ENCODE measurements around the gene NUP50.

NUP50 gene

GRCh38 chr22:45208993-45209838 lies 45.5 kb downstream of the NUP50 start:
- H3K27me3 ChIP-seq (ENCODE audit: control insufficient read depth, insufficient read depth, low read length) = no peaks in the 10 kb centered on the region
- H3K4me3 ChIP-seq (ENCODE audit: low read length) = no peak overlapping the region
- no peaks in the 10 kb centered on the region for H3K9me3 ChIP-seq (ENCODE audit: control insufficient read depth, low read length)
- peaks cover 27% of the 10 kb centered on the region for H3K4me1 ChIP-seq (ENCODE audit: control insufficient read depth, insufficient read depth, low read length)
- no peak overlapping the region for H3K9ac ChIP-seq (ENCODE audit: low read length)
- H3K36me3 ChIP-seq (ENCODE audit: control insufficient read depth, insufficient read depth, low read length) = peaks cover 8% of the 10 kb centered on the region

GRCh38 chr22:45210174-45210573 lies 46.4 kb downstream of the NUP50 start:
- no peak overlapping the region for H3K4me3 ChIP-seq (ENCODE audit: low read length)

GRCh38 chr22:45210577-45210976 lies 46.9 kb downstream of the NUP50 start:
- no peak overlapping the region for H3K9ac ChIP-seq (ENCODE audit: low read length)
- no peaks in the 10 kb centered on the region for H3K27me3 ChIP-seq (ENCODE audit: control insufficient read depth, insufficient read depth, low read length)
- H3K4me3 ChIP-seq (ENCODE audit: low read length) = no peak overlapping the region
- H3K4me1 ChIP-seq (ENCODE audit: control insufficient read depth, insufficient read depth, low read length) = peaks cover 27% of the 10 kb centered on the region
- H3K36me3 ChIP-seq (ENCODE audit: control insufficient read depth, insufficient read depth, low read length) = peaks cover 3% of the 10 kb centered on the region
- H3K9me3 ChIP-seq (ENCODE audit: control insufficient read depth, low read length) = no peaks in the 10 kb centered on the region

More at GRCh38 chr22:45210174-45210573, 46.4 kb downstream of the NUP50 start:
- H3K36me3 ChIP-seq (ENCODE audit: control insufficient read depth, insufficient read depth, low read length) = peaks cover 6% of the 10 kb centered on the region
- H3K4me1 ChIP-seq (ENCODE audit: control insufficient read depth, insufficient read depth, low read length) = peaks cover 27% of the 10 kb centered on the region
- no peak overlapping the region for H3K9ac ChIP-seq (ENCODE audit: low read length)
- no peaks in the 10 kb centered on the region for H3K27me3 ChIP-seq (ENCODE audit: control insufficient read depth, insufficient read depth, low read length)
- H3K9me3 ChIP-seq (ENCODE audit: control insufficient read depth, low read length) = no peaks in the 10 kb centered on the region

- H3K9ac ChIP-seq (ENCODE audit: low read length) = no peak overlapping the region
- peaks cover 27% of the 10 kb centered on the region for H3K4me1 ChIP-seq (ENCODE audit: control insufficient read depth, insufficient read depth, low read length)
- no peaks in the 10 kb centered on the region for H3K27me3 ChIP-seq (ENCODE audit: control insufficient read depth, insufficient read depth, low read length)
- H3K9me3 ChIP-seq (ENCODE audit: control insufficient read depth, low read length) = no peaks in the 10 kb centered on the region
- no peak overlapping the region for H3K4me3 ChIP-seq (ENCODE audit: low read length)
- peaks cover 3% of the 10 kb centered on the region for H3K36me3 ChIP-seq (ENCODE audit: control insufficient read depth, insufficient read depth, low read length)
Observed at GRCh38 chr22:45210991-45211390, 47.3 kb downstream of the NUP50 start.

- peaks cover 27% of the 10 kb centered on the region for H3K4me1 ChIP-seq (ENCODE audit: control insufficient read depth, insufficient read depth, low read length)
- H3K36me3 ChIP-seq (ENCODE audit: control insufficient read depth, insufficient read depth, low read length) = peaks cover 3% of the 10 kb centered on the region
Observed at GRCh38 chr22:45211435-45211834, 47.7 kb downstream of the NUP50 start.

GRCh38 chr22:45211848-45212247 lies 48.1 kb downstream of the NUP50 start:
- H3K9ac ChIP-seq (ENCODE audit: low read length) = no peak overlapping the region
- no peaks in the 10 kb centered on the region for H3K27me3 ChIP-seq (ENCODE audit: control insufficient read depth, insufficient read depth, low read length)
- H3K36me3 ChIP-seq (ENCODE audit: control insufficient read depth, insufficient read depth, low read length) = peaks cover 3% of the 10 kb centered on the region
- H3K4me3 ChIP-seq (ENCODE audit: low read length) = no peak overlapping the region
- H3K4me1 ChIP-seq (ENCODE audit: control insufficient read depth, insufficient read depth, low read length) = peaks cover 27% of the 10 kb centered on the region
- H3K9me3 ChIP-seq (ENCODE audit: control insufficient read depth, low read length) = no peaks in the 10 kb centered on the region

More at GRCh38 chr22:45211435-45211834, 47.7 kb downstream of the NUP50 start:
- Histone ChIP-seq H3K9ac (ENCODE audit: low read length) (no peak overlapping the region), H3K4me3 (ENCODE audit: low read length) (no peak overlapping the region), H3K9me3 (ENCODE audit: control insufficient read depth, low read length) (no peaks in the 10 kb centered on the region), H3K27me3 (ENCODE audit: control insufficient read depth, insufficient read depth, low read length) (no peaks in the 10 kb centered on the region)

- H3K27me3 ChIP-seq (ENCODE audit: control insufficient read depth, insufficient read depth, low read length) = no peaks in the 10 kb centered on the region
- H3K4me3 ChIP-seq (ENCODE audit: low read length) = no peak overlapping the region
- H3K9ac ChIP-seq (ENCODE audit: low read length) = no peak overlapping the region
- H3K9me3 ChIP-seq (ENCODE audit: control insufficient read depth, low read length) = no peaks in the 10 kb centered on the region
- H3K4me1 ChIP-seq (ENCODE audit: control insufficient read depth, insufficient read depth, low read length) = peaks cover 27% of the 10 kb centered on the region
- H3K36me3 ChIP-seq (ENCODE audit: control insufficient read depth, insufficient read depth, low read length) = peaks cover 3% of the 10 kb centered on the region
Observed at GRCh38 chr22:45212306-45212709, 48.6 kb downstream of the NUP50 start.

DNA sequence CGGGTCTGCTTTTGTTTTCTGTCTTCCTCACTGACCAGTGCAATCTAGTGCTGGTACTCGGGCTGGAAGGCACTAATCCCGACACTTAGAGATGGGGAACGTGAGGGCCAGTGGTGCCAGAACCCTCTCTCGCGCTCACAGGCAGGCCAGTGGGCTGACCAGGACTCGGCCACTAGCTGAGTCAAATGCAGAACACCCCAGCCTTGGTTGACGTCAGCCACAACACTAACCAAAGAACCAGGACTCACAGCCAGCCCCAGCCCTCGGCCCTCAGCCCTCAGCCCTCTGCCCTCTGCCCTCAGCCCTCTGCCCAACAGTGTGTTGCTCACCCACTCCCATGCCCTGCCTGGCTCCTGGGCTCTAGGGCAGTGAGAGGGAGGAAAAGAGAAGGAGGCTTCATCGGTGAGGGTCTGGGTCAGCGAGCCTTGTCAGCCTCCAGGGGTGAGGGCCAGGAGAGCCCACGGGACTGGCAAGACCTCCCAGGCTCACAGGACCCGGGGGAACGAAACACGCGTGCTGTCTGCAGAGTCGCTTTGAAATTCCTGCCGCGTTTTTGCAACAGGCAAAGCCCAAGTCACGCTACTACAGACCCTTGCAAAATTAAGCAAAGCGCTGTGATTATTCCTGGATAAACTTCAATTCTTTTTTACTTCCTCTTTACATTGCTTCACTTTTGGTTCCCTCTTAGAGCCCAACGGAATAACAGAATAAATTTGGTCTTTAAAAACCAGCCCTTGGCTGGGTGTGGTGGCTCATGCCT lies 49.4 kb downstream of the NUP50 start:
- Histone ChIP-seq H3K9ac (ENCODE audit: low read length) (peak overlapping the region; percentile 41), H3K4me3 (ENCODE audit: low read length) (no peak overlapping the region), H3K4me1 (ENCODE audit: control insufficient read depth, insufficient read depth, low read length) (peaks cover 27% of the 10 kb centered on the region), H3K9me3 (ENCODE audit: control insufficient read depth, low read length) (no peaks in the 10 kb centered on the region), H3K36me3 (ENCODE audit: control insufficient read depth, insufficient read depth, low read length) (peaks cover 3% of the 10 kb centered on the region), H3K27me3 (ENCODE audit: control insufficient read depth, insufficient read depth, low read length) (no peaks in the 10 kb centered on the region)

GRCh38 chr22:45216133-45217003 lies 52.6 kb downstream of the NUP50 start:
- Histone ChIP-seq H3K9me3 (ENCODE audit: control insufficient read depth, low read length) (no peaks in the 10 kb centered on the region), H3K27me3 (ENCODE audit: control insufficient read depth, insufficient read depth, low read length) (no peaks in the 10 kb centered on the region), H3K9ac (ENCODE audit: low read length) (no peak overlapping the region), H3K36me3 (ENCODE audit: control insufficient read depth, insufficient read depth, low read length) (no peaks in the 10 kb centered on the region), H3K4me3 (ENCODE audit: low read length) (no peak overlapping the region), H3K4me1 (ENCODE audit: control insufficient read depth, insufficient read depth, low read length) (peaks cover 13% of the 10 kb centered on the region)

- Histone ChIP-seq H3K9me3 (ENCODE audit: control insufficient read depth, low read length) (no peaks in the 10 kb centered on the region), H3K36me3 (ENCODE audit: control insufficient read depth, insufficient read depth, low read length) (no peaks in the 10 kb centered on the region), H3K27me3 (ENCODE audit: control insufficient read depth, insufficient read depth, low read length) (no peaks in the 10 kb centered on the region), H3K4me1 (ENCODE audit: control insufficient read depth, insufficient read depth, low read length) (peaks cover 8% of the 10 kb centered on the region), H3K4me3 (ENCODE audit: low read length) (no peak overlapping the region), H3K9ac (ENCODE audit: low read length) (no peak overlapping the region)
Observed at GRCh38 chr22:45217345-45217744, 53.6 kb downstream of the NUP50 start.

- Histone ChIP-seq H3K9me3 (ENCODE audit: control insufficient read depth, low read length) (no peaks in the 10 kb centered on the region), H3K4me1 (ENCODE audit: control insufficient read depth, insufficient read depth, low read length) (peaks cover 5% of the 10 kb centered on the region), H3K9ac (ENCODE audit: low read length) (no peak overlapping the region)
Observed at GRCh38 chr22:45217806-45218205, 54.1 kb downstream of the NUP50 start.

More at GRCh38 chr22:45217806-45218205, 54.1 kb downstream of the NUP50 start:
- Histone ChIP-seq H3K27me3 (ENCODE audit: control insufficient read depth, insufficient read depth, low read length) (no peaks in the 10 kb centered on the region), H3K36me3 (ENCODE audit: control insufficient read depth, insufficient read depth, low read length) (no peaks in the 10 kb centered on the region), H3K4me3 (ENCODE audit: low read length) (no peak overlapping the region)

Data from mucosa of stomach (tissue), 1 donor.